ENCODE measurements around the gene CHGA.

DNA sequence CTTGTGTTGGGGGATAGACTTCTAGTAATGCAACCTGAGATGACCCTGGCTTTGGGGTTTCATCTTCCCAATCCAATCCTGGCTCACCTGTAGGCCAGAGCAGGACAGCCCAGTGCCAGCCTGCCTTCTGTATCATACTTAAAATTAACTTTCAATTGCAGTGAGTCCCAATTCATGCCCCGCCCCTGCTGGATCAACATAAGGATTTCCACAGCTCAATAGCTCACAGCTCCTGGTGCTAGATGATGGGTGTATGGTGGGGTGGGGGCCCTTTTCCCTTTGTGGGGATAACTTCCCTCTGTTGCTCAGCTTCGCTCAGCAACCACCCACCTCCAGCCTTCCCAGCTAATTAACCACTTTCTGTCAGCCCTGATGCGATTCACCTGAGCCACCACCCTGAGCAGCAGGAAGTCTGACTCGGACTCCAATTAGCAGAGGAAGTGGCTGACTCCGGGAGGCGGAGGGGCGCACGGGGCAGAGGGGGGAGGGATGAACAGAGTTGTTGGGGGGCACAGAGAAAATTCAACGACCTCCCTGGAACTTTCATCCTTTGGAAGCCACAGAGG is 24.3 kb upstream of the CHGA start:
- TF ChIP-seq, protein P1, sequence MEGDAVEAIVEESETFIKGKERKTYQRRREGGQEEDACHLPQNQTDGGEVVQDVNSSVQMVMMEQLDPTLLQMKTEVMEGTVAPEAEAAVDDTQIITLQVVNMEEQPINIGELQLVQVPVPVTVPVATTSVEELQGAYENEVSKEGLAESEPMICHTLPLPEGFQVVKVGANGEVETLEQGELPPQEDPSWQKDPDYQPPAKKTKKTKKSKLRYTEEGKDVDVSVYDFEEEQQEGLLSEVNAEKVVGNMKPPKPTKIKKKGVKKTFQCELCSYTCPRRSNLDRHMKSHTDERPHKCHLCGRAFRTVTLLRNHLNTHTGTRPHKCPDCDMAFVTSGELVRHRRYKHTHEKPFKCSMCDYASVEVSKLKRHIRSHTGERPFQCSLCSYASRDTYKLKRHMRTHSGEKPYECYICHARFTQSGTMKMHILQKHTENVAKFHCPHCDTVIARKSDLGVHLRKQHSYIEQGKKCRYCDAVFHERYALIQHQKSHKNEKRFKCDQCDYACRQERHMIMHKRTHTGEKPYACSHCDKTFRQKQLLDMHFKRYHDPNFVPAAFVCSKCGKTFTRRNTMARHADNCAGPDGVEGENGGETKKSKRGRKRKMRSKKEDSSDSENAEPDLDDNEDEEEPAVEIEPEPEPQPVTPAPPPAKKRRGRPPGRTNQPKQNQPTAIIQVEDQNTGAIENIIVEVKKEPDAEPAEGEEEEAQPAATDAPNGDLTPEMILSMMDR (IDR thresholded peaks at IDR 0.05): no peak
- TF ChIP-seq JUN (CRISPR knock-in tag; IDR thresholded peaks at IDR 0.05): no peak
- no peak for TF ChIP-seq RELA (CRISPR knock-in tag; IDR thresholded peaks at IDR 0.05; ENCODE audit: borderline replicate concordance)
- TF ChIP-seq ZNF121 (CRISPR knock-in tag; IDR thresholded peaks at IDR 0.05): no peak
- no peak for TF ChIP-seq CREB1 (CRISPR knock-in tag; IDR thresholded peaks at IDR 0.05)
- TF ChIP-seq ZNF317 (CRISPR knock-in tag; IDR thresholded peaks at IDR 0.05; ENCODE audit: borderline replicate concordance, low read depth): no peak
- TF ChIP-seq, protein P2, sequence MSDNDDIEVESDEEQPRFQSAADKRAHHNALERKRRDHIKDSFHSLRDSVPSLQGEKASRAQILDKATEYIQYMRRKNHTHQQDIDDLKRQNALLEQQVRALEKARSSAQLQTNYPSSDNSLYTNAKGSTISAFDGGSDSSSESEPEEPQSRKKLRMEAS (CRISPR knock-in tag; IDR thresholded peaks at IDR 0.05): no peak
- no peak for TF ChIP-seq ZNF138 (CRISPR knock-in tag; conservative IDR thresholded peaks at IDR 0.05)
